ENCODE data around the gene PIWIL1.

GRCh38 chr12:130298322-130299021 lies 39.2 kb upstream of the PIWIL1 start:
- TF ChIP-seq MAZ (IDR thresholded peaks at IDR 0.05; ENCODE audit: borderline replicate concordance, low read depth, low read length) (no peak), CTCF (IDR thresholded peaks at IDR 0.05) (no peak), HMGXB4 (CRISPR knock-in tag; IDR thresholded peaks at IDR 0.05; ENCODE audit: borderline replicate concordance) (no peak), PHF8 (IDR thresholded peaks at IDR 0.05; ENCODE audit: borderline replicate concordance, low read depth) (no peak), CBX8 (IDR thresholded peaks at IDR 0.05) (no peak), CBX2 (IDR thresholded peaks at IDR 0.05; ENCODE audit: borderline replicate concordance, low read depth) (no peak), USF2 (IDR thresholded peaks at IDR 0.05) (no peak)
